B cell (primary cell): Measurements from ENCODE around the gene AFTPH. TPM values are rescaled to one million over a fixed set of nuclear protein-coding genes. Genes with fewer than 3 reads are reported as not detected.
A peak's percentile ranks its signal among the peaks of the same experiment; 100 is the strongest.

ENCODE experiments used
- ATAC-seq: fragments of 200-7000 bp; cut with Tn5 transposase; one replicate; pipeline ENCODE4 v1.10.0; 2021; ENCODE audit warnings: low read depth, mild to moderate bottlenecking, moderate number of reproducible peaks, moderate library complexity
- CTCF ChIA-PET: fragments of 350-600 bp; sonication (Branson Sonifier 250); formaldehyde crosslinking; loops from one replicate; lab custom pipeline; 2021; ENCODE audit warnings: antibody characterized with exemption, inconsistent platforms; lab: Charles Lee
- POLR2A ChIA-PET: fragments of 350-600 bp; sonication (Branson Sonifier 250); formaldehyde crosslinking; loops from one replicate; lab custom pipeline; 2021; ENCODE audit warnings: antibody characterized with exemption; lab: Charles Lee
- DNase-seq: peaks from one replicate; pipeline ENCODE4 v3.0.0; 2013
- H2AFZ ChIP-seq: 2 replicates; pipeline ENCODE4 v1.6.1; 2012; ENCODE audit warnings: mild to moderate bottlenecking, low read depth, low read length; ENCODE audit not compliant: insufficient read depth, poor library complexity, severe bottlenecking
- H3K27ac ChIP-seq, 2 donors: 1 replicate in 1 of 2; 2 replicates in 1 of 2; pipeline ENCODE4 v1.5.1; 2012 to 2013; ENCODE audit warnings: low read length in 2 of 2, mild to moderate bottlenecking in 2 of 2, moderate library complexity in 1 of 2
- H3K27me3 ChIP-seq, 4 experiments: fragments of 200-600 bp in 1 of 4; sonication (generic) in 1 of 4; replicated peaks in 1 of 4; 1 replicate in 2 of 4; 2 replicates in 2 of 4; pipeline versions ENCODE4 v1.6.1 to v1.7.0; 2013 to 2016; ENCODE audit warnings: low read length in 3 of 4, mild to moderate bottlenecking in 2 of 4, mixed read lengths in 1 of 4, moderate library complexity in 1 of 4; ENCODE audit not compliant: insufficient read depth in 4 of 4, control insufficient read depth in 3 of 4; ENCODE audit errors: control extremely low read depth in 1 of 4
- H3K36me3 ChIP-seq, 2 experiments: replicated peaks in 1 of 2; 1 replicate in 1 of 2; 2 replicates in 1 of 2; pipeline versions ENCODE4 v1.6.1 to v1.7.1; 2013; ENCODE audit warnings: low read length in 1 of 2; ENCODE audit not compliant: insufficient read depth in 2 of 2, control insufficient read depth in 1 of 2; ENCODE audit errors: control extremely low read depth in 1 of 2, extremely low read depth in 1 of 2
- H3K4me1 ChIP-seq, 2 donors: fragments of 200-600 bp in 1 of 2; sonication (generic) in 1 of 2; 1 replicate in 1 of 2; 2 replicates in 1 of 2; pipeline versions ENCODE4 v1.5.1 to v1.6.1; 2013 to 2017; ENCODE audit warnings: low read length in 2 of 2; ENCODE audit not compliant: control insufficient read depth in 2 of 2, insufficient read depth in 2 of 2
- H3K4me2 ChIP-seq: replicated peaks from 2 replicates; pipeline ENCODE3; 2012; ENCODE audit warnings: mild to moderate bottlenecking, low read depth, low read length; ENCODE audit not compliant: poor library complexity, severe bottlenecking
- H3K4me3 ChIP-seq, 5 experiments: fragments of 200-600 bp in 1 of 5; sonication (generic) in 1 of 5; 1 replicate in 3 of 5; 2 replicates in 2 of 5; pipeline versions ENCODE4 v1.5.1 to v1.7.0; 2011 to 2016; ENCODE audit warnings: low read length in 4 of 5, mild to moderate bottlenecking in 4 of 5, low read depth in 2 of 5, control low read depth in 1 of 5, moderate library complexity in 1 of 5; ENCODE audit not compliant: insufficient read depth in 1 of 5; ENCODE audit errors: control extremely low read depth in 1 of 5, extremely low read depth in 1 of 5
- H3K79me2 ChIP-seq: fragments of 200-600 bp; sonication (generic); one replicate; pipeline ENCODE4 v1.6.0; 2016; ENCODE audit warnings: low read length; ENCODE audit not compliant: control insufficient read depth, insufficient read depth
- H3K9ac ChIP-seq: fragments of 200-600 bp; sonication (generic); 2 replicates; pipeline ENCODE4 v1.6.1; 2017; ENCODE audit warnings: mild to moderate bottlenecking, low read length, moderate library complexity
- H3K9me3 ChIP-seq, 3 donors: one replicate each; pipeline versions ENCODE4 v1.6.1 to v1.7.1; 2013; ENCODE audit warnings: low read length in 2 of 3; ENCODE audit not compliant: control insufficient read depth in 2 of 3, insufficient read depth in 1 of 3; ENCODE audit errors: control extremely low read depth in 1 of 3
- H4K20me1 ChIP-seq: 2 replicates; pipeline ENCODE4 v1.6.0; 2012; ENCODE audit warnings: mild to moderate bottlenecking, low read length; ENCODE audit not compliant: insufficient read depth, control insufficient read depth, poor library complexity, severe bottlenecking
- H3K27ac Mint-ChIP-seq: one replicate; pipeline ENCODE4 v1.8.0; 2021; ENCODE audit warnings: mixed read lengths
- H3K27me3 Mint-ChIP-seq: one replicate; pipeline ENCODE4 v1.8.0; 2021; ENCODE audit warnings: mixed read lengths
- H3K4me1 Mint-ChIP-seq: one replicate; pipeline ENCODE4 v1.8.0; 2021; ENCODE audit warnings: mixed read lengths
- H3K4me3 Mint-ChIP-seq: one replicate; pipeline ENCODE4 v1.8.0; 2021; ENCODE audit warnings: mixed read lengths
- H3K9me3 Mint-ChIP-seq: one replicate; pipeline ENCODE4 v1.8.0; 2022; ENCODE audit warnings: mixed read lengths; ENCODE audit not compliant: insufficient read depth
- CTCF ChIP-seq: fragments of 200-600 bp; IDR thresholded peaks from one replicate; pipeline ENCODE4 v1.8.0; 2022; ENCODE audit warnings: antibody characterized with exemption, mild to moderate bottlenecking
- EZH2 ChIP-seq: IDR thresholded peaks from 2 replicates; pipeline ENCODE4 v1.6.1; 2012; ENCODE audit warnings: borderline replicate concordance, low read depth, mild to moderate bottlenecking, moderate library complexity, low read length; ENCODE audit not compliant: insufficient read depth, poor library complexity, severe bottlenecking
- WGBS: methylation state at CpG from one replicate; pipeline ENCODE4 v1.1.5; 2013; ENCODE audit warnings: missing lambda C conversion rate; ENCODE audit not compliant: insufficient coverage; 5-methylcytosine and 5-hydroxymethylcytosine counted together
- intact Hi-C: fragments of 100-400 bp; cut with micrococcal nuclease; formaldehyde crosslinking; loops from one replicate; pipeline ENCODE4 v1.10.0; 2022
- polyA plus RNA-seq: library from polyadenylated mRNA; depleted of rRNA; stranded (reverse); fragments of >200 nt; gene quantifications from 2 replicates; pipeline ENCODE4 v1.2.3, GENCODE V29; 2012
- total RNA-seq, 2 donors: library from RNA; stranded (reverse); fragments of 120-200 nt in 1 of 2; gene quantifications; 1 replicate in 1 of 2; 2 replicates in 1 of 2; pipeline versions ENCODE4 v1.2.3 to v1.2.4, GENCODE V29; 2013 to 2022

The AFTPH gene
- total and polyA plus RNA-seq, 2 donors (not counting 1 experiment from before 2014, with no cell fraction given) = 45.4 to 94.1 TPM

- TF ChIP-seq CTCF = no peak
- TF ChIP-seq EZH2 = no peak
- 68% methylated on average over 17 of the region's 18 CpGs for WGBS
- ChIA-PET CTCF (interaction anchor here (0.7 to 5.9 kb wide), 26 partner anchors 9 to 465 kb away, joined by 3 to 70 read pairs (median 6); partner anchors contain the start of genes AFTPH and SERTAD2), POLR2A (interaction anchor here (0.6 to 1.9 kb wide), 10 partner anchors 9 to 542 kb away, joined by 3 to 10 read pairs (median 4); partner anchors contain the start of gene SERTAD2)
- peak overlapping the region; percentile 50 for H3K27ac Mint-ChIP-seq
- intact Hi-C loops = loop anchor here (1.0 to 2.0 kb wide), 4 partner anchors 29 to 449 kb away; partner anchors contain the start of gene CEP68
- DNase-seq = peak; percentile 27
- Histone ChIP-seq H3K4me3 (peak overlapping the region in 1 of 5 experiments; percentile 30), H3K79me2 (no peaks in the 10 kb centered on the region), H2AFZ (peak overlapping the region; percentile 76), H4K20me1 (no peaks in the 10 kb centered on the region), H3K9ac (no peak overlapping the region), H3K9me3 (peaks cover 0 to 3% (median 0%) of the 10 kb centered on the region in 3 donors), H3K27ac (no peak overlapping the region), H3K36me3 (no peaks in the 10 kb centered on the region), H3K4me1 (peaks cover 22 to 34% of the 10 kb centered on the region in 2 donors), H3K4me2 (peak overlapping the region; percentile 91), H3K27me3 (no peaks in the 10 kb centered on the region)
- H3K27me3 Mint-ChIP-seq = no peaks in the 10 kb centered on the region
- H3K9me3 Mint-ChIP-seq = no peaks in the 10 kb centered on the region
- peak overlapping the region; percentile 82 for H3K4me3 Mint-ChIP-seq
- ATAC-seq = no peak
- H3K4me1 Mint-ChIP-seq = peaks cover 29% of the 10 kb centered on the region
Measured at GRCh38 chr2:64607381-64608304, 83.5 kb downstream of the AFTPH start.
